ENCODE data around the gene KCNT1. TPM values are rescaled to one million over a fixed set of nuclear protein-coding genes. Genes with fewer than 3 reads are reported as not detected.

The KCNT1 gene
- total RNA-seq, 1 experiment from 2014 or later, result 0.68 TPM

DNA sequence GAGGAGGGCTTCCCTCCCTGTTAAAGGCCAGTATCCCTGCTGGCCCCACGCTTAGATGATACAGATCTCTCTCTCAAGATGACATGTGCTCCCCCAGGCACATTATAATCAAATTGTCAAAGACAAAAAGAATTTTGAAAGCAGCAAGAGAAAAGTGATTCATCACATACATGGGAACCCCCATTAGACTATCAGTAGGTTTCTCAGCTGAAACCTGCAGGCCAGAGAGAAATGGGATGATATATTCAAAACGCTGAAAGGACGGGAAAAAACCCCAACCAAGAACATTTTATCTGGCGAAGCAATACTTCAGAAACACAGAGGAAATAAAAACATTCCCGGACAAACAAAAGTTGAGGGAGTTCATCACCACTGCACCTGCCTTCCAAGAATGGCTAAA lies 126.7 kb downstream of the KCNT1 start:
- no peak for DNase-seq
- Histone ChIP-seq H4K5ac (ENCODE audit: insufficient read length, low read depth, low read length) (no peak overlapping the region), H3K14ac (ENCODE audit: insufficient read depth, low read length) (no peak overlapping the region), H3K23me2 (ENCODE audit: insufficient read length, low read depth, low read length, poor library complexity, severe bottlenecking) (no peaks in the 10 kb centered on the region), H2BK12ac (ENCODE audit: insufficient read length, low read depth, low read length) (no peak overlapping the region), H3K9me3 (ENCODE audit: control insufficient read depth, low read depth, low read length) (no peaks in the 10 kb centered on the region), H3K4me1 (ENCODE audit: insufficient read depth, low read length) (no peaks in the 10 kb centered on the region), H3K56ac (ENCODE audit: insufficient read length, low read depth, low read length) (no peak overlapping the region), H3K27ac (ENCODE audit: insufficient read length, low read depth, low read length) (no peak overlapping the region), H2AFZ (ENCODE audit: low read length) (no peak overlapping the region), H3T11ph (ENCODE audit: low read length) (no peak overlapping the region), H2AK5ac (ENCODE audit: insufficient read length, low read length) (no peak overlapping the region), H3K4me2 (ENCODE audit: insufficient read depth, insufficient read length, low read length) (no peak overlapping the region), H2BK120ac (ENCODE audit: low read depth, low read length, poor library complexity, severe bottlenecking) (no peak overlapping the region), H2BK15ac (ENCODE audit: low read depth, low read length) (no peak overlapping the region), H4K91ac (ENCODE audit: insufficient read length, low read depth, low read length) (no peak overlapping the region), H3K27me3 (ENCODE audit: insufficient read depth, low read length) (no peaks in the 10 kb centered on the region), H4K20me1 (ENCODE audit: control insufficient read depth, insufficient read depth, insufficient read length) (peaks cover 2% of the 10 kb centered on the region), H3K79me2 (ENCODE audit: insufficient read depth, low read length) (peaks cover 2% of the 10 kb centered on the region; the same call in 1 of the 2 replicates), H4K8ac (replicated peaks; ENCODE audit: insufficient read length, low read depth, low read length) (no peak overlapping the region), H3K18ac (ENCODE audit: insufficient read length, low read depth, low read length) (no peak overlapping the region), H2BK5ac (ENCODE audit: insufficient read length, low read length) (no peak overlapping the region), H2BK20ac (ENCODE audit: low read depth, low read length, poor library complexity, severe bottlenecking) (no peak overlapping the region), H3K4ac (ENCODE audit: low read depth, low read length) (no peak overlapping the region), H3K9ac (ENCODE audit: extremely low read depth, insufficient read length, low read length) (no peak overlapping the region), H3K23ac (ENCODE audit: insufficient read length, low read depth, low read length) (no peak overlapping the region), H3K79me1 (ENCODE audit: insufficient read depth, low read depth, low read length, poor library complexity, severe bottlenecking) (no peaks in the 10 kb centered on the region)
- H3K36me3 Mint-ChIP-seq (ENCODE audit: insufficient read depth in 1 of 3, low read depth in 3 of 3), result peaks cover 16 to 41% (median 25%) of the 10 kb centered on the region in 3 experiments; a peak in 6 of 7 replicates
- no peak overlapping the region for H3K4me3 Mint-ChIP-seq
- no CpG with 5 or more reads among the region's 5 CpGs for WGBS (ENCODE audit: extremely low coverage, insufficient read length, low lambda C conversion rate)
- no peaks in the 10 kb centered on the region for H3K27me3 Mint-ChIP-seq (ENCODE audit: low read depth)
- peak overlapping the region in 1 of 3 experiments; percentile 87; a peak in 1 of 7 replicates for H3K27ac Mint-ChIP-seq
- H3K4me1 Mint-ChIP-seq, result peaks cover 6% of the 10 kb centered on the region in 2 experiments
- H3K9me3 Mint-ChIP-seq, result no peaks in the 10 kb centered on the region
- TF ChIP-seq, protein P1, sequence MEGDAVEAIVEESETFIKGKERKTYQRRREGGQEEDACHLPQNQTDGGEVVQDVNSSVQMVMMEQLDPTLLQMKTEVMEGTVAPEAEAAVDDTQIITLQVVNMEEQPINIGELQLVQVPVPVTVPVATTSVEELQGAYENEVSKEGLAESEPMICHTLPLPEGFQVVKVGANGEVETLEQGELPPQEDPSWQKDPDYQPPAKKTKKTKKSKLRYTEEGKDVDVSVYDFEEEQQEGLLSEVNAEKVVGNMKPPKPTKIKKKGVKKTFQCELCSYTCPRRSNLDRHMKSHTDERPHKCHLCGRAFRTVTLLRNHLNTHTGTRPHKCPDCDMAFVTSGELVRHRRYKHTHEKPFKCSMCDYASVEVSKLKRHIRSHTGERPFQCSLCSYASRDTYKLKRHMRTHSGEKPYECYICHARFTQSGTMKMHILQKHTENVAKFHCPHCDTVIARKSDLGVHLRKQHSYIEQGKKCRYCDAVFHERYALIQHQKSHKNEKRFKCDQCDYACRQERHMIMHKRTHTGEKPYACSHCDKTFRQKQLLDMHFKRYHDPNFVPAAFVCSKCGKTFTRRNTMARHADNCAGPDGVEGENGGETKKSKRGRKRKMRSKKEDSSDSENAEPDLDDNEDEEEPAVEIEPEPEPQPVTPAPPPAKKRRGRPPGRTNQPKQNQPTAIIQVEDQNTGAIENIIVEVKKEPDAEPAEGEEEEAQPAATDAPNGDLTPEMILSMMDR (conservative IDR thresholded peaks at IDR 0.05), result no peak
